HG02642 (cell line): ENCODE results near the gene MISP.
"Not testable (repeated sequence)": the region's sequence is repeated elsewhere in the genome, so short reads cannot be mapped to it uniquely, and the experiment has no call there.

Experiments used
- ATAC-seq: cut with Tn5 transposase; IDR thresholded peaks from one replicate; pipeline ENCODE4 v1.9.1; 2021; ENCODE audit warnings: mild to moderate bottlenecking; ENCODE audit not compliant: unreplicated experiment, poor library complexity

The MISP gene

GRCh38 chr19:750640-751423 is at the start of gene MISP:
TSS of gene MISP (plus strand) at chr19:751112. CDS start at chr19:756947, 5,835 bp downstream.
- no peak for ATAC-seq

GRCh38 chr19:702847-703246 is 48.1 kb upstream of the MISP start:
- ATAC-seq: not testable (repeated sequence)

- ATAC-seq: no peak
Observed at GRCh38 chr19:703329-703650, 47.6 kb upstream of the MISP start.

- no peak for ATAC-seq
Observed at GRCh38 chr19:703651-704446, 47.1 kb upstream of the MISP start.

GRCh38 chr19:704447-704741 is 46.5 kb upstream of the MISP start:
- no peak for ATAC-seq

- no peak for ATAC-seq
Observed at GRCh38 chr19:708154-709143, 42.5 kb upstream of the MISP start, which contains the start of gene PALM. TSS of gene PALM (plus strand) at chr19:708935. CDS start at chr19:709147, 212 bp downstream.

GRCh38 chr19:709196-709964 is 41.5 kb upstream of the MISP start:
- ATAC-seq: no peak

GRCh38 chr19:709965-710571 is 40.8 kb upstream of the MISP start:
- ATAC-seq: no peak

- no peak for ATAC-seq
Observed at GRCh38 chr19:710767-711166, 40.1 kb upstream of the MISP start.

- no peak for ATAC-seq
Observed at GRCh38 chr19:711254-711653, 39.7 kb upstream of the MISP start.

- no peak for ATAC-seq
Observed at GRCh38 chr19:715347-715746, 35.6 kb upstream of the MISP start.

- no peak for ATAC-seq
Observed at GRCh38 chr19:718251-718951, 32.5 kb upstream of the MISP start.

- no peak for ATAC-seq
Observed at GRCh38 chr19:718991-719512, 31.9 kb upstream of the MISP start.

- ATAC-seq: no peak
Observed at GRCh38 chr19:719636-720344, 31.1 kb upstream of the MISP start.

- no peak for ATAC-seq
Observed at GRCh38 chr19:720345-721160, 30.4 kb upstream of the MISP start.

GRCh38 chr19:722553-723101 is 28.3 kb upstream of the MISP start:
- ATAC-seq: no peak

- ATAC-seq: no peak
Observed at GRCh38 chr19:723247-723646, 27.7 kb upstream of the MISP start.
